Epithelial cell of esophagus (primary cell): ENCODE results near the gene PCDH7.

Experiments used
- DNase-seq: peaks from one replicate; pipeline ENCODE4 v3.0.0; 2010; ENCODE audit warnings: low read depth
- H3K4me3 ChIP-seq: 2 replicates; pipeline ENCODE4 v1.5.1; 2011; ENCODE audit warnings: mild to moderate bottlenecking, low read length, control low read depth
- CTCF ChIP-seq: IDR thresholded peaks from 2 replicates; pipeline ENCODE4 v1.5.1; 2011; ENCODE audit warnings: low read depth, mild to moderate bottlenecking, low read length, control low read depth, inconsistent platforms; ENCODE audit not compliant: insufficient read depth; ENCODE audit errors: missing control alignments

PCDH7 gene

GRCh38 chr4:30717208-30718020 is 2.8 kb upstream of the PCDH7 start:
- no peak for TF ChIP-seq CTCF
- H3K4me3 ChIP-seq = peak overlapping the region; percentile 70
- peak; percentile 70 for DNase-seq

GRCh38 chr4:30718021-30718542 is 2.1 kb upstream of the PCDH7 start:
- DNase-seq = peak; percentile 44
- H3K4me3 ChIP-seq = peak overlapping the region; percentile 70
- no peak for TF ChIP-seq CTCF

GRCh38 chr4:30718641-30719453 is 1.3 kb upstream of the PCDH7 start:
- peak; percentile 50 for DNase-seq
- H3K4me3 ChIP-seq = peak overlapping the region; percentile 70
- TF ChIP-seq CTCF = peak; percentile 32

- peak overlapping the region; percentile 70 for H3K4me3 ChIP-seq
- peak; percentile 80 for DNase-seq
These were observed 632 bp upstream of the PCDH7 start for GRCh38 chr4:30719454-30720020.

GRCh38 chr4:30720661-30721184 is 554 bp downstream of the PCDH7 start:
- no peak for DNase-seq
- H3K4me3 ChIP-seq = peak overlapping the region; percentile 70
- no peak for TF ChIP-seq CTCF

More at GRCh38 chr4:30719454-30720020, 632 bp upstream of the PCDH7 start:
- no peak for TF ChIP-seq CTCF

- peak overlapping the region; percentile 70 for H3K4me3 ChIP-seq
- DNase-seq = peak; percentile 64
- no peak for TF ChIP-seq CTCF
These were observed 1.3 kb downstream of the PCDH7 start for GRCh38 chr4:30721185-30722091.
